Activated naive CD4-positive, alpha-beta T cell treated with anti-CD3 and anti-CD28 coated beads, Interleukin-2, amount 50 U/mL, for 24 hours (primary cell): ENCODE results near the gene CADM2.
"Not testable (repeated sequence)": the region's sequence is repeated elsewhere in the genome, so short reads cannot be mapped to it uniquely, and the experiment has no call there.

Experiments used
- H3K27ac Mint-ChIP-seq: one replicate; pipeline ENCODE4 v1.8.0; 2021; ENCODE audit warnings: mild to moderate bottlenecking, mixed read lengths
- H3K27me3 Mint-ChIP-seq: one replicate; pipeline ENCODE4 v1.8.0; 2021; ENCODE audit warnings: mixed read lengths
- H3K36me3 Mint-ChIP-seq: one replicate; pipeline ENCODE4 v1.8.0; 2021; ENCODE audit warnings: mixed read lengths
- H3K4me1 Mint-ChIP-seq: one replicate; pipeline ENCODE4 v1.8.0; 2021; ENCODE audit warnings: mixed read lengths
- H3K4me3 Mint-ChIP-seq: one replicate; pipeline ENCODE4 v1.8.0; 2021; ENCODE audit warnings: mild to moderate bottlenecking, mixed read lengths
- H3K9me3 Mint-ChIP-seq: one replicate; pipeline ENCODE4 v1.8.0; 2021; ENCODE audit warnings: mixed read lengths

The CADM2 gene

DNA sequence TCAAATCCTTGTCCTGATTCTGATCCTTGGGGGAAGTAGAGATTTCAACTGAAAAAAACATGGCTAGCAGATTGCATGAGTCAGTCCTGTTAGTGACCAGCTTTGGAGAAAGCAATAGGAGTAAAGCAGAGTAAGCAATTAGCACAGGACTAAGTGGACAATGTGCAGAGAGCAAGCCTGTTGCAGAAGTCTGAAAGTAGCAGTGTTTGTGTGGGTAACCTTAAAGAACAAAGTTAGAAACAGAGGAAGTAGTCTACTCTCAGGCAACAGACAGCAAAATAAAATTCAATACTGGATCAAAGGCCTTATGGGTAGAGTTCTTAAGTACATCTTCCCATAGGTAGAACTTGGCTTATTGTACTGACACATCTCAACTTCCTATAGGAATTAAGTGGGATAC, 916.8 kb downstream of the CADM2 start:
- Mint-ChIP-seq H3K27ac (no peak overlapping the region), H3K9me3 (no peaks in the 10 kb centered on the region), H3K27me3 (no peaks in the 10 kb centered on the region), H3K4me3 (no peak overlapping the region), H3K4me1 (no peaks in the 10 kb centered on the region), H3K36me3 (no peaks in the 10 kb centered on the region)

DNA sequence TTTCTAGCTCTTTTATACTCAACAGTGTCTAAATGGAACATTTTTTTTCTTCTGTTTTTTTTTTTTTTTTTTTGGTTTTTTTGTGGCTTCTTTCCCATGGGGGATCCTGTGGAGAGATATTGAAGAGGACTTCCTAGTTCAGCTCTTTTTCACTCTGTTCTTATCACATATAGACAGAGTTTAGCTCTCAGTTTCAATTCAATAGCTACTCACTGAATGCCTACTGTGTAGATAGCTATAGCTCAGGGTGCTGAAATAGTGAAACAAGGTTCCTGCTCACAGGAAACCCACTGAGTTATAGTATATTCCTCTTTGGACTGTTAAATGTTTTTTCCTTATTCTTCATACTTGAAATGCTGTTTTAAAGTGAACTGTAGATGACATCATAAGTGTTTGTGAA, 918.8 kb downstream of the CADM2 start:
- H3K27ac Mint-ChIP-seq: no peak overlapping the region
- no peak overlapping the region for H3K4me3 Mint-ChIP-seq
- H3K4me1 Mint-ChIP-seq: no peaks in the 10 kb centered on the region
- H3K36me3 Mint-ChIP-seq: no peaks in the 10 kb centered on the region
- no peaks in the 10 kb centered on the region for H3K9me3 Mint-ChIP-seq
- no peaks in the 10 kb centered on the region for H3K27me3 Mint-ChIP-seq

GRCh38 chr3:85881833-85882393, 923.1 kb downstream of the CADM2 start:
- no peaks in the 10 kb centered on the region for H3K27me3 Mint-ChIP-seq
- H3K4me3 Mint-ChIP-seq: no peak overlapping the region
- no peaks in the 10 kb centered on the region for H3K4me1 Mint-ChIP-seq
- H3K9me3 Mint-ChIP-seq: no peaks in the 10 kb centered on the region
- no peak overlapping the region for H3K27ac Mint-ChIP-seq
- H3K36me3 Mint-ChIP-seq: no peaks in the 10 kb centered on the region

- Mint-ChIP-seq H3K9me3 (peaks cover 6% of the 10 kb centered on the region), H3K4me1 (no peaks in the 10 kb centered on the region), H3K27ac (no peak overlapping the region), H3K36me3 (no peaks in the 10 kb centered on the region), H3K4me3 (no peak overlapping the region), H3K27me3 (no peaks in the 10 kb centered on the region)
These were observed 931.3 kb downstream of the CADM2 start for GRCh38 chr3:85890043-85890555.

DNA sequence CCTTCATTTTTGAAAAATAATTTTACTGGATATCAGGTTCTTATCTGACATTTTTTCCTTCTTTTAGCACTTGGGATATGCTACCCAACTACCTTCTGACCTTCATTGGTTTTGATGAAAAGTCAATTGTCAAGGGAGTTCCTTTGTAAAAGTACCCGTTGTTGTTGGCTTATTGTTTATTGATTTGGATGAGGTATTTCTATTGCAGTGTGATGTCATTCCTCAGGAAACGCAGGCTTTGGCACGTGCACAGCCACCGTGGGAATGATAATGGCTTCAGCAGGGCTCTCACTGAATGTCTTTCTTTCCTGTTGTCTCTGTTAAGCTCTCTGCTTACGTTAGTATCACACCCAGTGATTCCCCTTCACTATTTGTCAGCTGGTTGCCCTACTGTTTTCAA, 944.6 kb downstream of the CADM2 start:
- no peaks in the 10 kb centered on the region for H3K4me1 Mint-ChIP-seq
- H3K4me3 Mint-ChIP-seq: no peak overlapping the region
- H3K36me3 Mint-ChIP-seq: no peaks in the 10 kb centered on the region
- no peak overlapping the region for H3K27ac Mint-ChIP-seq
- H3K27me3 Mint-ChIP-seq: no peaks in the 10 kb centered on the region
- peaks cover 13% of the 10 kb centered on the region for H3K9me3 Mint-ChIP-seq

DNA sequence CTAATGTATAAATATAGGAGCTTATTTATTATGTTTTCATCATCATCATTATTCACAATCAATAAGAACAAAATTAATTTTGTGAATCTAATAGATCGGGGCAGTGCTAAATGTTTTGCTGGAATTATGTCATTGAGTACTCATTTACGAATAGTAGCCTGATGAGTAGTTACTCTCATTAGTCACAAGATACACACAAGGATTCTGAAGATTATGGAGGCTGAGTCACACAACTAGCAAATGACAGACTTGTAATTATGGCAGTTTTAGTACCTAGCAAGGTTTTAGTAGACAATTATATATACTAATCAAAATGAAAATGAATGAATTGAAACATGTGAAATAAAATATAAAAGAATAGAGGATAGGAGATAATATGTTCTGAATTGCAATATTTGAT, 954.2 kb downstream of the CADM2 start:
- Mint-ChIP-seq H3K9me3 (peaks cover 5% of the 10 kb centered on the region), H3K4me1 (no peaks in the 10 kb centered on the region), H3K4me3 (no peak overlapping the region), H3K27ac (no peak overlapping the region), H3K36me3 (no peaks in the 10 kb centered on the region), H3K27me3 (no peaks in the 10 kb centered on the region)

GRCh38 chr3:85922374-85922773, 963.6 kb downstream of the CADM2 start:
- Mint-ChIP-seq H3K27me3 (no peaks in the 10 kb centered on the region), H3K9me3 (peaks cover 5% of the 10 kb centered on the region), H3K36me3 (no peaks in the 10 kb centered on the region), H3K27ac (no peak overlapping the region), H3K4me3 (no peak overlapping the region), H3K4me1 (no peaks in the 10 kb centered on the region)

DNA sequence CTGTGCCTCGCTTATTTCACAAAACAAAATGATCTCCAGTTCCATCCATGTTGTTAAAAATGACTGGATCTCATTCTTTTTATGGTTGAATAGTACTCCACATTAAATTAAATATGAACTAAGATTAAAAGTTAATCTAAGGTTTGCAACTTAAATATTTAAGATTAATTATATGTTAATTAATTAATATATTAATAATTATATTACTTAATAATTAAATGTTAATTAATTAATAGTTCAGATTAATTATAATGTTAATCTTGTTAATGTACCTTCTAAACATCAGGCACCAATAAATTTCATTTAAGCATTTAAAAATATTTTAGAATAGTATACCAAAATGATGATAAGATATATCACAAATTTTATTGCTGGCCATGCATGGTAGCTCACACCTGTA, 971.9 kb downstream of the CADM2 start:
- Mint-ChIP-seq H3K36me3 (no peaks in the 10 kb centered on the region), H3K4me3 (no peak overlapping the region)

GRCh38 chr3:85933326-85933725, 974.5 kb downstream of the CADM2 start:
- Mint-ChIP-seq H3K36me3 (no peaks in the 10 kb centered on the region), H3K4me3 (no peak overlapping the region), H3K4me1 (no peaks in the 10 kb centered on the region), H3K27ac (no peak overlapping the region), H3K27me3 (no peaks in the 10 kb centered on the region), H3K9me3 (peaks cover 5% of the 10 kb centered on the region)

More for the DNA sequence above, 971.9 kb downstream of the CADM2 start:
- Mint-ChIP-seq H3K9me3 (no peaks in the 10 kb centered on the region), H3K4me1 (no peaks in the 10 kb centered on the region), H3K27me3 (no peaks in the 10 kb centered on the region), H3K27ac (no peak overlapping the region)

- H3K4me3 Mint-ChIP-seq: no peak overlapping the region
- no peaks in the 10 kb centered on the region for H3K27me3 Mint-ChIP-seq
- H3K9me3 Mint-ChIP-seq: peaks cover 5% of the 10 kb centered on the region
- H3K27ac Mint-ChIP-seq: no peak overlapping the region
- no peaks in the 10 kb centered on the region for H3K4me1 Mint-ChIP-seq
- H3K36me3 Mint-ChIP-seq: no peaks in the 10 kb centered on the region
These were observed 976.4 kb downstream of the CADM2 start for GRCh38 chr3:85935171-85935570.

DNA sequence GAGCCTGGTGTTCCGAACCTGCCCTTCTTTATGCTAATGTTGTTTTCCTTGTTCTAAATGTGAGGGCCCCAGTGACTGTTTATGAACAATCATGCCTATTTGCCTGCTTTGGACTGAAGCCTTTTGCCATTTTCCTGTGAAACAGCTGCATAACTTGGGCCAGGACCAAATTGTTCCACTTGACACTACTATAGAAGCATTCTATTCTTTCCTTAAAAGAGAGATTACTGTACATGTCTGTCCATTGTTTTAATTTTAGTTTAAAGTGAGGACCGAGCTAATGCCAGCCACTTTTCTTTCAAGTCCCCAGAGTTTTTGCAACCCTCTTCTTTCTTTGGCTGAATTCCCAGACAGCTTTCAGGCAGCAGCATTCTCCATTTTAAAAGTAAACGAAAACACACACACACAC, 980.3 kb downstream of the CADM2 start:
- H3K4me1 Mint-ChIP-seq: no peaks in the 10 kb centered on the region
- H3K9me3 Mint-ChIP-seq: peaks cover 12% of the 10 kb centered on the region
- no peaks in the 10 kb centered on the region for H3K36me3 Mint-ChIP-seq
- no peak overlapping the region for H3K4me3 Mint-ChIP-seq
- H3K27me3 Mint-ChIP-seq: no peaks in the 10 kb centered on the region
- H3K27ac Mint-ChIP-seq: no peak overlapping the region

GRCh38 chr3:85950435-85950834, 991.6 kb downstream of the CADM2 start:
- H3K27ac Mint-ChIP-seq: no peak overlapping the region
- no peak overlapping the region for H3K4me3 Mint-ChIP-seq
- H3K9me3 Mint-ChIP-seq: peaks cover 5% of the 10 kb centered on the region
- no peaks in the 10 kb centered on the region for H3K36me3 Mint-ChIP-seq
- no peaks in the 10 kb centered on the region for H3K4me1 Mint-ChIP-seq
- H3K27me3 Mint-ChIP-seq: no peaks in the 10 kb centered on the region

- no peaks in the 10 kb centered on the region for H3K9me3 Mint-ChIP-seq
- H3K27ac Mint-ChIP-seq: no peak overlapping the region
- no peak overlapping the region for H3K4me3 Mint-ChIP-seq
- H3K36me3 Mint-ChIP-seq: no peaks in the 10 kb centered on the region
- H3K27me3 Mint-ChIP-seq: no peaks in the 10 kb centered on the region
- H3K4me1 Mint-ChIP-seq: no peaks in the 10 kb centered on the region
These were observed 1002.0 kb downstream of the CADM2 start for GRCh38 chr3:85960793-85961192.

DNA sequence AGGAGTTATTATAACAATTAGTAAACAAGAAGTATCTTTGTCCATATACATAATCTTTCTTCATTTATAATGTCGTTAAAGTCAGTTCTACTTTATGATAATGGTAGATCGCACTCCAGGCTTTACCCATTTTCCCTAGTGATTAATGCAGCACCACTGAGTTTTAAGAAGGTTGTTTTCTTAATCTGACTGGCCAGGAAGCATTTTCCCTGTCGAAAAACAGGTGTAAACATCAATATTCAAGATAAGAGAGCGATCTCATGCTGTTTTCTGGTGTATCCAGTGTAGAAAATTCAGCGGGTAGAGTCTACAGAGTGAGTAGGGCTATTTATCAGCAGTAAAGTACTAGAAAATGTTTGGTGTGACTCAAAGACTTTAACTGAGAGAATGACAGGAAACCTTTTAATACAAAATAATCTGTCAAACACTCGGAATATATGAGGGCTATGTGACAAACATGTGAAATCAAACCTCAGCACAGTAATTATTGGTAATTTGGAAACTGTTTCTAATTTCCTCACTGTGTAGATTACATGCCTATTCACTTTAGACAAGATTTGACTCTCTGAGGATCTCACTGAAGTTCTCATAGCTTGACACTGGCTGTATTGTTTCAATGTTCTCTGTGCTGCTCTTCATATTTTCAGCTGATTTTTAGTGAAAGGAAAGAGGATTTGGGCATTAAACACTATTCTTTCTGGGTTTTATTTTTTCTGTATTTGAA, 1019.0 kb downstream of the CADM2 start:
- Mint-ChIP-seq H3K27ac (no peak overlapping the region), H3K4me1 (no peaks in the 10 kb centered on the region), H3K27me3 (no peaks in the 10 kb centered on the region), H3K36me3 (no peaks in the 10 kb centered on the region), H3K9me3 (no peaks in the 10 kb centered on the region), H3K4me3 (no peak overlapping the region)

DNA sequence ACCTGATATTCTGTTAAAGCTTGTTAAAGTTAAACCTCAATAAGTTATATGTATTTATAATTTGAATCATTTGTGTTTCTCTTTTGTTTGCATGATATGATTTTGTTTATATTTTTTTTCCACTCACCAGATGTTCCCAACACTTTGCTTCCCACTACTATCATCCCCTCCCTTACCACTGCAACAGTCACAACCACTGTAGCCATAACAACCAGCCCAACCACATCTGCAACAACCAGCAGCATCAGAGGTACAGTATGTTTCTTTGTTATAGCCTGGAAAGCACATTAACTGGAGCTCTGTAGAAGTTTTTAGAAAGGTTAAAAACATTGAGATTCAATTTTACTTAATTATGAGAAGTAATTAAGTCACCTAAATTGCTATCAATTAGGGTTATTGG, 1020.2 kb downstream of the CADM2 start:
- H3K4me1 Mint-ChIP-seq: no peaks in the 10 kb centered on the region
- no peak overlapping the region for H3K27ac Mint-ChIP-seq
- H3K36me3 Mint-ChIP-seq: no peaks in the 10 kb centered on the region
- no peak overlapping the region for H3K4me3 Mint-ChIP-seq
- no peaks in the 10 kb centered on the region for H3K9me3 Mint-ChIP-seq
- no peaks in the 10 kb centered on the region for H3K27me3 Mint-ChIP-seq

DNA sequence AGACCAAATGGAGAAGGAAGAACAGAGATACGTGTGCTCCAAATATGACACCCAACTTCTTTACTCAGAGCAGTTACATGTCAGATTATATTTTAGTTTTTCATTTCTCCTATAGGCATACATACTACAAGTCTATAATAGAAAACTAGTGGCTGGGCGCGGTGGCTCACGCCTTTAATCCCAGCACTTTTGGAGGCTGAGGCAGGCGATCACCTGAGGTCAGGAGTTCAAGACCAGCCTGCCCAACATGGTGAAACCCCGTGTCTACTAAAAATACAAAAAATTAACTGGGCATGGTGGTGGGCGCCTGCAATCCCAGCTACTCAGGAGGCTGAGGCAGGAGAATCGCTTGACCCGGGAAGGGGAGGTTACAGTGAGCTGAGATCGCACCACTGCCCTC, 1030.8 kb downstream of the CADM2 start:
- not testable (repeated sequence) for H3K27me3 Mint-ChIP-seq, H3K4me1 Mint-ChIP-seq, H3K9me3 Mint-ChIP-seq, H3K36me3 Mint-ChIP-seq, H3K4me3 Mint-ChIP-seq, H3K27ac Mint-ChIP-seq

GRCh38 chr3:86029590-86029989, 1070.8 kb downstream of the CADM2 start:
- Mint-ChIP-seq H3K27ac (no peak overlapping the region), H3K27me3 (no peaks in the 10 kb centered on the region), H3K4me1 (no peaks in the 10 kb centered on the region), H3K36me3 (no peaks in the 10 kb centered on the region), H3K4me3 (no peak overlapping the region), H3K9me3 (peaks cover 4% of the 10 kb centered on the region)
